GM18508 (cell line): ENCODE measurements around the gene BCR.

ENCODE experiments used
- ATAC-seq: cut with Tn5 transposase; IDR thresholded peaks from one replicate; pipeline ENCODE4 v1.9.1; 2021; ENCODE audit warnings: moderate number of reproducible peaks; ENCODE audit not compliant: insufficient read depth, unreplicated experiment

Gene BCR

DNA sequence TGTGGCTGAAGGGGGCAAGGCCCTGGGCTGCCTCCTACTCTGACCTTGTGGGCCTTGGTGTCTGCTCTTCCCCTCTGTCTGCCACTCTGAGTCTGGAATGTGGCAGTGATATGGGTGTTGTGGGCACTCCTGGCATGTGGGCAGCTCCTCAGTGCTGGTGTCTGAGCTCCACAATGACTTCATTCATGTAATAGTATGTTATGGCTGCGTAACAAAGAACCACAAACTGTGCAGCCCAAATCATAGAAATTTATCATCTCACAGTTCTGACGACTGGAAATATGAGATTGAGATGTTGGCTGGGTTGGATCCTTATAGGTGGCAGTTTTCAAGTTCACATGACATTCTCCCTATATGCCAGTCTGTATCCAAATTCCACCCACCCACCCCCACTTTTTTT is 59.1 kb downstream of the BCR start:
- ATAC-seq = no peak

DNA sequence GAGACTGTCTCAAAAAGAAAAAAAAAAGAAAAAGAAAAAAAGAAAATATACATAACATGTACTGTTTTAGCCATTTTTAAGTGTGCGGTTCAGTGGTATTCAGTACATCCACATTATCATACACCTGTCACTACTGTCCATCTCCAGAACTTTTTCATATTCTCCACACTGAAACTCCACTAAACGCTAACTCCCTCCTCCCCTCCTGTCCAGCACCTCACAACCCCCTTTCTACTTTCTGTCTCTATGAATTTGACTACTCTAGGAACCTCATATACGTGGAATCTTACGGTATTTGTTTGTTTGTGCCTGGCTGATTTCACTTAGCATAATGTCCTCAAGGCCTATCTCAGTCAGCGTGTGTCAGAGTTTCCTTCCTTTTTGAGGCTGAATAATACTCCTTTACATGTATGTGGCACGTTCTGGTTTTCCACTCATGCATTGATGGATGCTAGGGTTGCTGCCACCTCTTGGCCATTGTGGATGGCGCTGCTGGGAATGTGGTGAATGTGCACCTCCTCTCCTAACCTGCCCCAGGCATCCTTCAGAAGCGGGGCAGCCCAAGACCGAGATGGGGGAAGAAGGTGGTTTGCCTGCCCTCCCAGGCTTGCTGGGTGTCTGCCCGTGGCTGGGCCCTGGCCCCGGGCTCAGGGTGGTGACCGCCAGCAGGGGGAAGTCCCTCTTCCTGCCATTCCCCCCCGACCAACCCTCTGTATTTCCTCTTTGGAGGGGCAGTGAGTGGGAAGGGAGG is 60.5 kb downstream of the BCR start:
- no peak for ATAC-seq

DNA sequence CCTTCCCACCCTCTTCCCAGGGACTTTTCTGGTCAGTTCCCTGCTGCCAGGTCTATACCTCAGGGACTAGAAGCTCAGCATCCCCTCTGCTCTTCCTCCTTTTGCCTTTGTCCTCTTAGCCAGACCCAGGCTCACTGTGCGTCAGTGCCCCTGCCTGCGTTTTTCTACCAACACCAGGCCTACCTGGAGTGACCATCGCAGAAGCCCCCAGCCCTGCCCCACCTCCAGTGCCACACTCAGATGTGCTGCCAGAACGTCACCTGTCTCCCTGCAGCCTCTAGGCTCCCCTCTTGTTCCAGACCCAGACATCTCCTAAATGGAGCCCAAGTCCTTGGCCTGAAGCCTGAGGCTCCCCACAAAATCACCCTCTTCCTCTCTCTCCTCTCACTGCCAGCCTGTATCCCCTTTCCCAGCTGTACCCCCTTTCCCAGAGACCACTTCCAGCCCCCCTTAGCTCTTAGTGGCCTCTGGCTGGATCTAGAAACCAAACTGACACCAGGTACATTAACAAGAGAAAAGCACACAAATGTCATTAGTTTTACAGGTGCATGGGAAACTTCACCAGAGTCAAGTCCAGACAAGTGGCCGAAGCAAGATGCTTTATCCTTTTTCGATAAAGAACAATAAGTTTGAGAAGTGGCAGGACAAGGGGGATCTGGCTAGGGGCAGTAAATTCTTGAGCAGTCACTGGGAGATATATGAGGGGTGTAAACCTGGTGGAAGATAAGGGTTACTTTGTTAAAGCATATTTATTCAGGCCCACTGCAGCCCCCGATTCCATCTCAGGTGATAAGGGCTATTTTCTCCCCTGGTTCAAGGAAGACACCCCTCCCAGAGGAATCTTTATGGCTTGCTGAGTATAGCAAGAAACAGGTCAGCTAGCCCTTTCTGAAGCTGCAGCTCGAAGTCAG is 61.5 kb downstream of the BCR start:
- ATAC-seq = no peak

DNA sequence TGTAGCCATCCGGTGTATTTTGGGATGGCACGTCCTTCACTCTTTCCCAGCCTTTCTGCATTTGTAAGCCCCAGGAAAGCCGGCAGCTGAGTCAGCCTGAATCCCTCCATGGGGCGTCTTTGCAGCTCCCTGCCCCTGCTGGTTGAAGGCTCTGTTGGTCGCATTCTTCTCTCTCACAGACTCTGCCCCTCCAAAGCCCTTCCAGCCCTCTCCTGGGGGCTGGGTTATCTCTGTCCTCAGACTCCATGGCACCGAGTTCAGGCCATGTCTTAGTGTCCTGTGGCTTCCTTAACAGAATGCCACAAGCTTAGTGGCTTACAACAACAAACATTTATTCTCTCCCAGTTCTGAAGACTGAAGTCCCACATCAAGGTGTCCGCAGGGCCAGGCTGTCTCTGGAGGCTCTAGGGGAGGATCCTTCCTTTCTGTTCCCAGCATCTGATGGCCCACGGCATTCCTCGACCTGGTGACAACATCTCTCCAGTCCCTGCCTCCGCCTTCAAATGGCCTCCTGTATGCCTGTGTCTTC is 62.2 kb downstream of the BCR start:
- ATAC-seq = no peak

DNA sequence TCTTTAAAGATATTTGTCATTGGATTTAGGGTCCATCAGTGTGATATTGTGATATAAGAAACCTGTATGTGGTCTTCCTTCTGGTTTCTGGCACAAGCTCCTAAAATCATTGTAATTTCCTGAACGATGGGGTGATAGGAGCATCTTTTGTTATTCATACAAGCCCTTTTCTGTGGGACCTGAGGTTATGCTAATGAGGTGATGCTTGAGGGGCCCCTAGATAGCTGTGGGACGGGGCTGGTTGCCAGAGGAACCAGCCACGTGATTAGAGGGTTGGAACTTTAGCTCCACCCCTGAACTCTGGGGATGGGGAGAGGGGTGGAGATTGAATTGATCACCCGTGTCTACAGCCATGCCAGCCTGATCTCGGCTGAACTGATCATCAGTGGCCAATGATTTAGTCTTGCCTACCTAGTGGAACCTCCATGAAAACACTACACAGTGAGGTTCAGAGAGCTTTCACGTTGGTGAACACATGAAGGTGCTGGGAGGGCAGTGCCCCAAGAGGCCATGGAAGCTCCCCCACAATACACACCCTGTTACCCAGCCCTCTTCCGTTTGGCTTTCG is 62.8 kb downstream of the BCR start:
- no peak for ATAC-seq

DNA sequence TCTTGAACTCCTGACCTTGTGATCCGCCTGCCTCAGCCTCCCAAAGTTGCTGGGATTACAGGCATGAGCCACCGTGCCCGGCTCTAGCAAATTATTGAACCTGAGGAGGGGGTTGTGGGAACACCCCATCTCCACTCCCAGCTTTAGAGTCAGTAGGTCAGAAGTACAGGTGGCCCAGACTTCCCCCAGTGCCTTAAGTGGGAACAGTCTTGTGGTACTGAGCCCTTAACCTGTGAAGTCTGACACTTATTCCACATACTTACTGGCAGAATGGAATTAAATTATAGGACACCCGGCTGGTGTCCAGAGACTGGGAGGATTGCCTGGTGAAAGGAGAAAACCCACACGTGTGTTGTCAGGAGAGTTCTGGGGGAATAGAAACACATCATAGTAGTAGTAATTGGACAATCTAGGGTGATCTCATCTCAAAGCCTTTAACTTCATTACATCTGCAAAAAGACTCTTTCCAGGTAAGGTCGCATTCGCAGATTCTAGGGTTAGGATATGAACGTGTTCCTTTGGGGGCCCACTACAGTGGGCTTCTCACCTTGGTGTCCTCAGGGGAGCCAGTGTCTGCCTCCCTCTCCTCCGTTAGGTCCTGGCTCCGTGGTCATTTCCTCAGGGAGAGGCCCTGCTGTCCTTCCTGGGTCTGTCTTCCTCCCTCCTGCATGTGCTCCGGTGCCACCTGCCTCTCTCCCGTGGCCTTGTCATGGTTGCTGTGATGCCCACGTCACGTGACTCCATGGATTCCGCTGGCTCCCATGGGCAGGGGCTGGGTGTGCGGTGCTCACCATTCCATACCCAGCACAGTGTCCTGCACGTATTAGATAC is 63.8 kb downstream of the BCR start:
- no peak for ATAC-seq

DNA sequence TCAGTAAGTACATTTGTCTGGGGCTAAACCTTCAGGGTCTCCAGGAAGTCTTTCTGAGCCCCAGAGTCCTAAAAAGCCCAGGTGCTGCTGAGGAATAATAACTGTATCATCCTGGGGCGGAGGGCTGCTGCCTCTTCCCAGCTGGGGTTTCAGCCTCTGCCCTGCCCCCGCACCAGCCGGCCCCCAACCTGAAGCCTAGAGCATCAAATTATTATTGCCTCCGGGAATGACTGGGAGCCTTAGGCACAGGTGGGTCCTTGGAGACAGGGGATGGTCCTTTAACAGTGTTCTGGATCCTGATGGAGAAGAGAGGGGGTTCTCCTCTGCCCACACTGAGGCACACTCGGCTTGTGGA is 64.4 kb downstream of the BCR start:
- no peak for ATAC-seq

DNA sequence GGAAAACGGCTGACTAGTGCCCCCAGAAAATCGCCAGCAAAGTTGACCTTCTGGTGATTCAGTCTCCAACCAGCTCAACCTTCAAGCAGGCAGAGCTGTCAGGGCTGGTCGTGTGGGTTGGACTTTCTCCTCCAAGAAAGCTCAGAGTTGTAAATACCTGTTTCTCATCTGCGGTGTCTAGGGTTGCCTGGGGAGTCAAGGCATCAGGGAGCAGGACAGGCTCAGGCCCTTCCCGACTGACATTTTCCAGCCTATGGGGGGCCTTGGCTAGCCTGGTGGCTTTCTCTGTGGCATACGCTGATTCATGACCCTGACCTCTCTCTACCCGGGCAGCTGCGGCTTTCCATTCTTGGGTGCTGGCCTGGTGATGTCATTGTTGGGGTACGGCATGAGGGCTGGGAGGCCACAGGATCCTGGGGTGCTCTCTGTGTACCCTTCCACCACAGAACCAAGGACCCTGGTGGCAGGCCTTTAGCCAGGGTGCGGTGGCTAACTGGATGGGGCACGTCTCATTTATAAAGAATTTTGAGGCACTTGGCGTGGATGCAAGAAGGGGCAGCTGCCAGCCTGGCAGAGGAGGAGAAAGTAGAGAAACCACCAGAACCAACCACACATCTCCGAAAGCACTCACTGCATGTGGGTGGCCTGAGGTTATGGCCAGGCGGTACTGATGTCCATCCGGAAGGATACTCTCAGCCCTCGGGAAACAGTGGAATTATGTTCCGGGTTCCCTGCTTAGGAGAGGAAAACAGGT is 64.9 kb downstream of the BCR start:
- no peak for ATAC-seq

DNA sequence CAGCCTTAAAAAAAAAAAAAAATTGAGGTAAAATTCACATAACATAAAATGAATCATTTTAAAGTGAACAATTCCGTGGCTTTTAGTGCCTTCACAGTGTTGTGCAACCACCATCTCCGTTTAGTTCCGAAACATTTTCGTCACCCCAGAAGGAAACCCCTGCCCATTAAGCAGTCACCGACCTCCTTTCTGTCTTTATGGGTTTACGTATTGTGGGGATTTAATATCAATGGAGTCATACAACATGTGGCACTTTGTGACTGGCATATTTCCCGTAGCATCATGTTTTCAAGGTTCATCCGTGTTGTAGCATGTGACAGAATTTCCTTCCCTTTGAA is 65.5 kb downstream of the BCR start:
- no peak for ATAC-seq

DNA sequence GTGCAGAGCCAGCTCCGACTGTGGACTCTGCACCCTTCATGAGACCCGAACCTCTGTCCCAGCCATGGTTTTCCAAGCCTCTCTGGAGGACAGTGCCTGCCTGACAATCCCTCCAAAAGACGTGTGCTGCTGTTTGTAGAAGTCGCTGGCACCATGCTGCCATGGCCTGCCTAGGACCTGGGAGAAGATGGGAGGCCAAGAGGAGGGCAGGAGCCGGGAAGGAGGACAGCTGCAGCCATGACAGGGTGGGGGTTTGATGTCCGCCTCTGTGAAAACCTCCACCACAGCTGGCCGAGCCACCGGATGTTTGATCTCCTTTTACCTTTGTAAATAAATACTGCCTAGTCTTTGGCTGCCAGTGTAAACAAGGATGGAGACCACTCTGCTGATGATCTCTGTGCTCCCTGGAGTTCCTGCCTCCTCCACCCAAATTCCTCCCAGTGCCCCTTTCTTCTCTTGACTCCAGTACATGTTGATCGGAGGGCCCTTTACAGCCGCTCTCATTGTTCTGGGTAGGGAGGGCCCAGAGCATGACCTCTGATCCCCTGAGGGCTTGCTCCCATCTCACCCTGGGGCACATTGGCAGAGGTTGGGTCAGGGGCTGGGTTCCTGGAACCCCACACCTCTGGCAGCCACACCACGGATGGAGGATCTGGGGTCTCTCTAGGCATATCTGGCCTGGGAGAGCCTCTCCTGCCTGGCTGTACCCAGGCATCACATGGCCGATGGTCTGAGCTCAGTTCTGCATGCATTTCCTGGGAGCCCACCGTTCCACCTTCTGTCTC is 66.9 kb downstream of the BCR start:
- ATAC-seq = no peak

DNA sequence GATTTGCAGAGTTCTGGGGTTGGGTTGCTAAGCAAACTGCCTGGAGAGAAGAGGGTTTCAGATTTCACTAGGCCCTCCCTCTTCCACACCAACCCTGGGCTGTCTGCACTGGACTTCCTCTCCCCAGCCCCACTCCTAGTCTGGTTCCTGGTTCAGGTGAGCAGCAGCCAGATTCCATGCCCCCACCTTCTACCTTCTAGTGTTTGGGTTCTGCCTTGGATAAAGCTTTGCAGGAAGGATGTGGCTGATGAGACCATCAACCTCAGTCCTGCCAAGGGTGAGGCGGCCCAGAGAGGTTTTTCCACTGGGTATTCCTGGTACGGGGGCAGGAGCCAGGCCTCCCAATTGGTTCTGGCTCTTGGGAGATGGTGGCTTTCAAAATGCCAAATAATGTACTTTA is 68.3 kb downstream of the BCR start:
- ATAC-seq = no peak

DNA sequence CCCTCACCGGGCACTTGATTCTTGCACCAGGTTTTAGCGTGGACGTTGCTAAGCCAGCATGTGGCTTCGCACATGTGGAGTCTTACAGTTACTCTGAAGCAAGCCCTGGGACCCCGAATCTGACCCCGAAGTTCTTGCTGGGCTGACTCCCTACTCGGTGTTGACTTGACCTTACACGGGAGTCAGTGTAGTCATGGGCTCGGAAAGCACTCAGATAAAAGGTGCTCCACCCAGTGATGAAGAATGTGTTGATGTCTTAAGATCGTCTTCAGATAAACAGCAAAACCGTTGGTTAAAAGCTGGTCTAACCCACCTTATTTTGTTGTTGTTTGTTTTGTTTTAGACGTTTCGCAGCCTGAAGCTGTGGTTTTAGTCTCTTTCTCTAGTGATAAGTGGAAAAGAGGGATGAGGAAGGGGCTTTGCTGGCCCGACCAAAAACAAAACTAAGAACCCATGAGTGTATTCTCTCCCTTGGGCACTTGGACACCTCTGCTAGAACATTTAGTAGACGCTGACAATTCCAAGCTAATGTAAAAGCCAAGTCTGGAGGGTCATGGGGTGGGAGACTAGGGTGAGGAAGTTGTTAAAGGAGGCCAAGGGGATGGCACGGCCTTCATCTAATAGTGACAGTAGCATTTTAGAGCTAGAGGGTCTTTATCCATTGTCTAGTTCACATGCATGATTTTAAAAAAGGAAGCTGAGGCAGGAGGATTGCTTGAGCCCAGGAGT is 69.9 kb downstream of the BCR start:
- no peak for ATAC-seq

DNA sequence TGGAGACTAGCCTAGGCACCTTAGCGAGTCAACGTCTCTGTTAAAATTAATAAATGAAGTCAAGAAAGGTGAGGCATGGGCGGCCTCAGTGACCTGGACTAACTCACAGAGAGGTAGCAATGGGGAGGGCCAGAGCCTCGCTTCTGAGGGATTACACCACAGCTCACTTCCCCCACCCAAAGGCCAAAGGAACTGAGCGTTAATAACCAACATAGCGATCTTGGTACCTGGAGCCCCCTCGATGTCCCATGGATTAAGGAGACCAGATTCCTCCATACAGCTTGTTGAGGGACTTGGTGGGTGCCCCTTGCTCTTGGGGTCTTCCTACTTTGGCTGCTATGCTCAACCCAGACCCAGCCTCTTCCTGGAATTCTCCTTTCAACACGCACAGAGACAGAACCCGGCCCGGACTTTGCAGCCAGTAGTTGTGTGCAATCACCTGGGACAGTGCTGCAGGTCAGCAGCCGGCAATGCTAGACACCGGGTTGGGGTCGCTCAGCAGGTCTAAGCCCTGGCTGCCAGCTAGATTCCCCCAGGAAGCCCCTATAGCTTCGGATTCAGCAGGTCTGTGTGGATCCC is 70.6 kb downstream of the BCR start:
- no peak for ATAC-seq

DNA sequence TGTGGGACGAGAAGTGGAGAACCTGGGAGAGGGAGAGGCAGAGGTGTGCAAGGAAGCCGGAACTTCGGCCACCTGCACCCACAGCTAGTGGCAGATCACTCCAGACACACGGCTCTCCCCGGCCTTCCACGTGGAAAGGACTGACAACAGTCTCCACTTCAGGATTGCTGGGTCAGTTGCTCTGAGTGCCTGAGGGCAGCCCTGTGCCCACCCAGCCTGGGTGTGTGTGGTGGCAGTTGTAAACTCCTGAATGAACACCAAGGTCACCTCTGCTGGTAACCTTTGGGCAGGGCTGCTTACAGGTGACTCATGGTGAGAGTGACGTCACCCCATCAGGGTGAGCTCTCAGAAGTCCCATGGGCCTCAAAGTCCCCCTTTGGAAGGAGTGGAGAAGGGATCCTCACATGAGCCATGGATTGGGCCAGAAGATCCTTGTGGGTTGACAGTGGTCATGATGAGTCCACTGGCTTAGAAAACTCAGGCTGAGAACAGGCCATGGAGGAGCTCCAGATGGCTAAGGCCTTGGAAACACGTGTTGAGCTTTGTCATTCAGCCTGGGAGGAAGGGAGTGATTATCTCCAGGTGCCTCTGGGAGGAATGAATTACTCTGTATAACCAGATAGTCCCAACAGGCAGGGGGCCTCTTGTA is 71.3 kb downstream of the BCR start:
- ATAC-seq = no peak

DNA sequence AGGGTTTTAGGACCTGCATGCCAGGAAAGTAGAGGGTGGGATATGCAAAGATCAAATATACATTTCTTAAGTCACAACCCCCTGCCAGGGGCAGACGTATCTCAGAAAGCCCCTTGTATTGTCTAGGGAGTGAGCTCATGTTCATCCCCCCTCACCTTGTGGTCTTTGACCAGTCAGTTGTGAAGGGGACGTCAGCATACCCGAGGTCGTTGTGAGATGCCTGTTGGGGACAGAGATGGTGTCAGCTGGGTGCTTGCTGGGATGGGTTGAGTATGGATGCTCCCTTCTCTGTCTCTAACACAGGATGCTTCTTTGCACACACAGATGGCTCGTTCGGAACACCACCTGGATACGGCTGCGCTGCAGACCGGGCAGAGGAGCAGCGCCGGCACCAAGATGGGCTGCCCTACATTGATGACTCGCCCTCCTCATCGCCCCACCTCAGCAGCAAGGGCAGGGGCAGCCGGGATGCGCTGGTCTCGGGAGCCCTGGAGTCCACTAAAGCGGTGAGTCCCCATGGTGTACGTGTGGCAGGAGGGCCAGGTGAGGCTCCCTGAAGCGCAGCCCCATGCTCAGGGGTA is 73.3 kb downstream of the BCR start:
- ATAC-seq = no peak

DNA sequence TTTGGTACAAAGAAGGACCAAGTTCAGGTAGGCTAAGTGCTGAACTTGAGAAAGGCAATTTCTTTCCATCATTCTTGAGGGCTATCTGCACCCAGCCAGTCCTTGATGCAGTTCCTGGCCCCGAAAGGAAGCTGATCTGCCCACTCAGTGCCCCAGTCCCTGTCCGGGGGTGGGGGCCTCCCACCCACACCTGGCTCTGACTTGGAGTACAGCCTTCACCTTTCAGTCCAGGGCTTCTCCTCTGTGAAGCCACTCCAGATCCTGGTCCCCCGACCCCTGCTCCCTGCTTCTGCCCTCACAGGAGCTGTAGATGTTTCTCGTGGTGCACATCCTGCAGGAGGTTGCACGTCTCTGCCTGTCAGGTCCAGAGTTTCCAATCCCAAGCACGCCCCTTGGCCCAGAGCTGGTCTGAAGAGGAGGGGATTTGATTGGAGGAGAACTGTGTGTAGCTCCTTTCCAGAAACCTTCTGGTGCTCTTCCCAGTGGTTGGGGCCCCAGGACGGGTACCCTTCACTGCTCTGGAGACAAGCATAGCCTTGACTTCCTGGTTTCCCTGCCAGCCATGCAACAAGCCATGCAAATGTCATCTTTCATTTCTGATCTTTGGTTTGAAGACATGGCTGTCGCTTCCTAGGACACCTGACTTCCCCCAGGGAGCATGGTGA is 75.3 kb downstream of the BCR start:
- ATAC-seq = no peak
